Liver (tissue), 9 donors: ENCODE data around the gene TBCB. TPM values are rescaled to one million over a fixed set of nuclear protein-coding genes. Genes with fewer than 3 reads are reported as not detected.

Experiments used
- DNase-seq: peaks from one replicate; pipeline ENCODE4 v3.0.0-alpha.2; 2017; ENCODE audit warnings: low spot score
- H3K27ac ChIP-seq, 2 donors: one replicate each; pipeline ENCODE4 v1.7.0; 2013; ENCODE audit warnings: inconsistent platforms in 2 of 2, low read length in 2 of 2, control low read depth in 1 of 2, low read depth in 1 of 2, mild to moderate bottlenecking in 1 of 2
- H3K27me3 ChIP-seq, 4 donors: one replicate each; pipeline versions ENCODE4 v1.6.1 to v1.7.0; 2013; ENCODE audit warnings: low read length in 3 of 4, inconsistent platforms in 1 of 4, mild to moderate bottlenecking in 1 of 4, moderate library complexity in 1 of 4; ENCODE audit not compliant: control insufficient read depth in 4 of 4, insufficient read depth in 4 of 4
- H3K36me3 ChIP-seq, 4 donors: one replicate each; pipeline versions ENCODE4 v1.6.1 to v1.7.0; 2013; ENCODE audit warnings: low read length in 3 of 4, mild to moderate bottlenecking in 3 of 4, low read depth in 1 of 4, moderate library complexity in 1 of 4; ENCODE audit not compliant: control insufficient read depth in 4 of 4, insufficient read depth in 3 of 4
- H3K4me1 ChIP-seq, 4 donors: one replicate each; pipeline versions ENCODE4 v1.6.1 to v1.7.0; 2013; ENCODE audit warnings: low read length in 3 of 4, mild to moderate bottlenecking in 3 of 4, moderate library complexity in 1 of 4; ENCODE audit not compliant: control insufficient read depth in 4 of 4, insufficient read depth in 4 of 4
- H3K4me3 ChIP-seq, 3 donors: one replicate each; pipeline versions ENCODE4 v1.6.1 to v1.7.0; 2013; ENCODE audit warnings: low read length in 3 of 3, control low read depth in 1 of 3, low read depth in 1 of 3, mild to moderate bottlenecking in 1 of 3
- H3K9ac ChIP-seq, 2 donors: one replicate each; pipeline ENCODE4 v1.7.0; 2013; ENCODE audit warnings: low read length in 2 of 2, mild to moderate bottlenecking in 2 of 2, moderate library complexity in 2 of 2, control low read depth in 1 of 2, low read depth in 1 of 2
- H3K9me3 ChIP-seq, 4 donors: one replicate each; pipeline versions ENCODE4 v1.6.1 to v1.7.0; 2013; ENCODE audit warnings: low read length in 3 of 4; ENCODE audit not compliant: control insufficient read depth in 4 of 4
- EGR1 ChIP-seq, 2 donors: IDR thresholded peaks; 2 replicates each; pipeline ENCODE4 v1.6.1; 2016 to 2018; ENCODE audit warnings: antibody characterized with exemption in 2 of 2, low read depth in 2 of 2
- FOXA2 ChIP-seq: IDR thresholded peaks from 2 replicates; pipeline ENCODE4 v1.6.1; 2016; ENCODE audit warnings: antibody characterized with exemption
- GABPA ChIP-seq, 2 donors: IDR thresholded peaks in 1 of 2; conservative IDR thresholded peaks in 1 of 2; 2 replicates each; pipeline ENCODE4 v1.6.1; 2016; ENCODE audit warnings: antibody characterized with exemption in 2 of 2, mild to moderate bottlenecking in 1 of 2, moderate library complexity in 1 of 2
- HNF4A ChIP-seq, 2 donors: conservative IDR thresholded peaks; 2 replicates each; pipeline ENCODE4 v1.6.1; 2016; ENCODE audit warnings: antibody characterized with exemption in 2 of 2, mild to moderate bottlenecking in 2 of 2
- JUND ChIP-seq, 2 donors: IDR thresholded peaks; 2 replicates each; pipeline ENCODE4 v1.6.1; 2016; ENCODE audit warnings: antibody characterized with exemption in 2 of 2
- NR2F2 ChIP-seq: IDR thresholded peaks from 2 replicates; pipeline ENCODE4 v1.6.1; 2016; ENCODE audit warnings: antibody characterized with exemption
- RAD21 ChIP-seq, 2 donors: IDR thresholded peaks; 2 replicates each; pipeline ENCODE4 v1.6.1; 2016; ENCODE audit warnings: antibody characterized with exemption in 2 of 2, mild to moderate bottlenecking in 2 of 2
- RXRA ChIP-seq, 2 donors: IDR thresholded peaks; 2 replicates each; pipeline ENCODE4 v1.6.1; 2017 to 2018; ENCODE audit warnings: antibody characterized with exemption in 2 of 2, mild to moderate bottlenecking in 1 of 2
- SP1 ChIP-seq: IDR thresholded peaks from 2 replicates; pipeline ENCODE4 v1.6.1; 2018; ENCODE audit warnings: antibody characterized with exemption, mild to moderate bottlenecking
- TAF1 ChIP-seq: conservative IDR thresholded peaks from 2 replicates; pipeline ENCODE4 v1.6.1; 2016; ENCODE audit warnings: antibody characterized with exemption, mild to moderate bottlenecking
- WGBS: extraction: QIAGEN DNeasy Blood & Tissue Kit; methylation state at CpG from one replicate; pipeline ENCODE4 v1.1.7; 2013; 5-methylcytosine and 5-hydroxymethylcytosine counted together
- polyA plus RNA-seq, 2 donors: library from polyadenylated mRNA; stranded (reverse) in 1 of 2; unstranded in 1 of 2; fragments of 200-250 nt in 1 of 2; fragments of >200 nt in 1 of 2; fragmentation: Nextera tagmentation in 1 of 2; extraction: Ambion mirVana in 1 of 2; gene quantifications; one replicate each; pipeline versions ENCODE4 v1.2.1 to v1.2.3, GENCODE V29; 2013 to 2015
- total RNA-seq, 2 donors: library from RNA; depleted of rRNA; stranded (reverse); fragments of >200 nt; gene quantifications; one replicate each; pipeline ENCODE4 v1.2.3, GENCODE V29; 2014
- TF ChIP-seq, protein P1 (sequence below): IDR thresholded peaks from 2 replicates; pipeline ENCODE4 v1.6.1; 2016; ENCODE audit warnings: antibody characterized with exemption
- TF ChIP-seq, protein P2 (sequence below): IDR thresholded peaks from 2 replicates; pipeline ENCODE4 v1.6.1; 2016; ENCODE audit warnings: antibody characterized with exemption, mild to moderate bottlenecking
- TF ChIP-seq, protein P3 (sequence below): IDR thresholded peaks from 2 replicates; pipeline ENCODE4 v1.6.1; 2016; ENCODE audit warnings: antibody characterized with exemption
- donor health status: healthy.
- donor health status: healthy.
- donor health status: healthy.
- donor health status: healthy.
- donor health status: healthy.

TBCB gene
- total and polyA plus RNA-seq, 4 donors = 29.8 to 61.3 (median 39.8) TPM

DNA sequence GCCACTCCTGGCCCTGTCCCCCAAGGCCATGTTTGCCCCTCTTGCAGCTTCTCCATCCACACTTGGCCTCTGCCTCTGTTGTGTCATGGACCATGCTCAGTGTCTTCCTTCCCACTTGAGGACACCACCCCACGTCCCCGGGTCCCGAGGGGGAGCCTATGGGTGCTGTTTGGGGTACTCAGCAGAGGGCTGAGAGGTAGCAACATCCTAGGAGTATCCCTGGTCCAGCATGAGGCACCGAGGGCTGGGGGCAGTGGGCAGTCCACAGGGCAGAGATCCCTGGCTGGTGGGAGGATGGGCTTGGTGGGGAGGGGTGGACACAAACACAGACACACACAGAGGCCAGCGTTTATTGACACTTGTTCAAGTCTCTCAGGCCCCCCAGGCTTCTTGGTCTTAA, 35.3 kb downstream of the TBCB start:
- no peaks in the 10 kb centered on the region for H3K9me3 ChIP-seq
- DNase-seq = no peak
- no peak overlapping the region for H3K27ac ChIP-seq
- peaks cover 27 to 49% (median 34%) of the 10 kb centered on the region in 4 donors for H3K36me3 ChIP-seq
- H3K27me3 ChIP-seq = no peaks in the 10 kb centered on the region
- TF ChIP-seq RXRA (IDR thresholded peaks at IDR 0.05) (no peak), EGR1 (IDR thresholded peaks at IDR 0.05; ENCODE audit: low read depth in 2 of 2) (no peak), JUND (IDR thresholded peaks at IDR 0.05) (no peak), SP1 (no peak), RAD21 (IDR thresholded peaks at IDR 0.05) (no peak), TAF1 (no peak), FOXA2 (no peak), NR2F2 (no peak)
- TF ChIP-seq, protein P1, sequence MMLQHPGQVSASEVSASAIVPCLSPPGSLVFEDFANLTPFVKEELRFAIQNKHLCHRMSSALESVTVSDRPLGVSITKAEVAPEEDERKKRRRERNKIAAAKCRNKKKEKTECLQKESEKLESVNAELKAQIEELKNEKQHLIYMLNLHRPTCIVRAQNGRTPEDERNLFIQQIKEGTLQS = no peak
- H3K4me1 ChIP-seq = no peaks in the 10 kb centered on the region
- no peak overlapping the region for H3K9ac ChIP-seq
- no peak overlapping the region for H3K4me3 ChIP-seq
- 82% methylated on average over 5 of the region's 5 CpGs for WGBS

DNA sequence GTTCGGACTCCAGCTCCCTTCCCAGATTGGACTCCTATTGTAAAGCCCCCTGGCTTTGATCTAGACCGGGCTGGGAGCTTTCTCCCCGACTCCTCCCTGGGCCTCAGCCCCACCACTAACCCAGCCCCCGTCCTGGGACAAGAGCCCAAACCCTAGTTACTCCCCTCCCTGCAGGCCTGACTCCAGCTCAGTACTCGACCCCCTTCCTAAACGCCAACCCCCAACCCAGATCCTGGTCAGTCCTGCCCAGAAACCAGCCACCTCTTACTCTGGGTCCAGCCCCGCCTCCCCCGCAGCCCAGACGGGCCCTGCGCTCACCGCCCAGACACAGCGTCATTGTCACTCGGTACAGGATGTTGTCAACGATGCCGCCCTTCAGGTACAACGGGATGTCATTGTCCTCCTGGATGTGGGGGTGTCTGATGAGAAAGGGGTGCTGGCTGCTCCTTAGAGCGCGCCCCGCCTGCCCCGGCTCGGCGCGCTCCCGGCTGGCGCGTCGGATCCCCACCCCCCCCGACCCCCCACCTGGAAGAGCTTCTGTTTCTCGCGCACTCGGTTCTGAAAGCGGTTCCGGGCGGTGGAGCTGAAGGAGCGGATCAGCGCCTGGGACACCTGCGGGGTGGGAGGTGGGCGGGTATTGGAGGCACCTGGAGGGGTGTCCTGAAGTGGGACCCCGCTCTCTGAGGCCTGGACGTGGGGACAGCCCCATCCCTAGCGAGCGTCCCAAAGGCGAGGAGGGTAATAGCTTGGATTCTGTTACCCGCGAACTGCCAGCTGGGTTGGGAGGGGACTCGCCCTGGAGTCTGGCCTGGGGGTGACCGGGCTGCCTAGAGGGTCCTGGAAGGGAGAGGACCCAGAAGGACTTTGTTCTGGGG, 36.1 kb downstream of the TBCB start:
- H3K9me3 ChIP-seq = no peaks in the 10 kb centered on the region
- H3K27ac ChIP-seq = peak overlapping the region; percentile 39 to 63
- DNase-seq = no peak
- H3K36me3 ChIP-seq = peaks cover 20 to 41% (median 26%) of the 10 kb centered on the region in 4 donors
- H3K9ac ChIP-seq = no peak overlapping the region
- 80% methylated on average over 47 of the region's 47 CpGs for WGBS
- peak overlapping the region in 1 of 3 donors; percentile 3 for H3K4me3 ChIP-seq
- H3K4me1 ChIP-seq = no peaks in the 10 kb centered on the region
- TF ChIP-seq EGR1 (IDR thresholded peaks at IDR 0.05; ENCODE audit: low read depth in 2 of 2) = no peak
- TF ChIP-seq NR2F2 = no peak
- TF ChIP-seq, protein P2, sequence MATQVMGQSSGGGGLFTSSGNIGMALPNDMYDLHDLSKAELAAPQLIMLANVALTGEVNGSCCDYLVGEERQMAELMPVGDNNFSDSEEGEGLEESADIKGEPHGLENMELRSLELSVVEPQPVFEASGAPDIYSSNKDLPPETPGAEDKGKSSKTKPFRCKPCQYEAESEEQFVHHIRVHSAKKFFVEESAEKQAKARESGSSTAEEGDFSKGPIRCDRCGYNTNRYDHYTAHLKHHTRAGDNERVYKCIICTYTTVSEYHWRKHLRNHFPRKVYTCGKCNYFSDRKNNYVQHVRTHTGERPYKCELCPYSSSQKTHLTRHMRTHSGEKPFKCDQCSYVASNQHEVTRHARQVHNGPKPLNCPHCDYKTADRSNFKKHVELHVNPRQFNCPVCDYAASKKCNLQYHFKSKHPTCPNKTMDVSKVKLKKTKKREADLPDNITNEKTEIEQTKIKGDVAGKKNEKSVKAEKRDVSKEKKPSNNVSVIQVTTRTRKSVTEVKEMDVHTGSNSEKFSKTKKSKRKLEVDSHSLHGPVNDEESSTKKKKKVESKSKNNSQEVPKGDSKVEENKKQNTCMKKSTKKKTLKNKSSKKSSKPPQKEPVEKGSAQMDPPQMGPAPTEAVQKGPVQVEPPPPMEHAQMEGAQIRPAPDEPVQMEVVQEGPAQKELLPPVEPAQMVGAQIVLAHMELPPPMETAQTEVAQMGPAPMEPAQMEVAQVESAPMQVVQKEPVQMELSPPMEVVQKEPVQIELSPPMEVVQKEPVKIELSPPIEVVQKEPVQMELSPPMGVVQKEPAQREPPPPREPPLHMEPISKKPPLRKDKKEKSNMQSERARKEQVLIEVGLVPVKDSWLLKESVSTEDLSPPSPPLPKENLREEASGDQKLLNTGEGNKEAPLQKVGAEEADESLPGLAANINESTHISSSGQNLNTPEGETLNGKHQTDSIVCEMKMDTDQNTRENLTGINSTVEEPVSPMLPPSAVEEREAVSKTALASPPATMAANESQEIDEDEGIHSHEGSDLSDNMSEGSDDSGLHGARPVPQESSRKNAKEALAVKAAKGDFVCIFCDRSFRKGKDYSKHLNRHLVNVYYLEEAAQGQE = no peak
- TF ChIP-seq, protein P3, sequence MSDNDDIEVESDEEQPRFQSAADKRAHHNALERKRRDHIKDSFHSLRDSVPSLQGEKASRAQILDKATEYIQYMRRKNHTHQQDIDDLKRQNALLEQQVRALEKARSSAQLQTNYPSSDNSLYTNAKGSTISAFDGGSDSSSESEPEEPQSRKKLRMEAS = no peak
- no peak for TF ChIP-seq HNF4A (conservative IDR thresholded peaks at IDR 0.05)
- no peak for TF ChIP-seq RXRA (IDR thresholded peaks at IDR 0.05)
- no peaks in the 10 kb centered on the region for H3K27me3 ChIP-seq

DNA sequence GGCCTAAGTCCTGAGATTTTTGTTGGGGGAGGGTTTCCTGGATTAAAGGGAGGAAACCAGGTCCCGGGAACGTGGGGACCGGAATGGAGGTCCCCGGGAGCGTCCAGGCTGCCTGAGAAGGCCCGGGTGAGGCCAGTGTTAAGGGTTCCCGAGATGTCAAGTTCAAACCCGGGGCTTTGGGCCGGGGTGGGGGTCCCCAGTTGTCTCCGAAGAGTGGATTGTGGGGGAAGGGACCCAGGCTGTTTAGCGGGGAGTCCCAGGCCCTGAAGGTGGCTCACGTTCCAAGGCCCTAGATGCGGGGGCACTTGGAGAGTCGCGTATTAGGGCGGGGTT, 36.7 kb downstream of the TBCB start:
- TF ChIP-seq EGR1 (IDR thresholded peaks at IDR 0.05; ENCODE audit: low read depth in 2 of 2) (no peak), SP1 (no peak), GABPA (IDR thresholded peaks at IDR 0.05 in 1 of 2, conservative IDR thresholded peaks at IDR 0.05 in 1 of 2) (no peak), FOXA2 (no peak)
- TF ChIP-seq, protein P2 = no peak
- TF ChIP-seq, protein P1 = no peak
- TF ChIP-seq, protein P3 = no peak
- peak overlapping the region in 1 of 3 donors; percentile 3 for H3K4me3 ChIP-seq
- no peak overlapping the region for H3K9ac ChIP-seq
- no peak for DNase-seq
- H3K4me1 ChIP-seq = no peaks in the 10 kb centered on the region
- no peaks in the 10 kb centered on the region for H3K9me3 ChIP-seq
- WGBS = 79% methylated on average over 16 of the region's 16 CpGs
- no peaks in the 10 kb centered on the region for H3K27me3 ChIP-seq
- peak overlapping the region; percentile 39 to 63 for H3K27ac ChIP-seq
- peaks cover 15 to 35% (median 22%) of the 10 kb centered on the region in 4 donors for H3K36me3 ChIP-seq
